ENCODE measurements around the gene PTPRK.
"Not testable (repeated sequence)": the region's sequence is repeated elsewhere in the genome, so short reads cannot be mapped to it uniquely, and the experiment has no call there.

PTPRK gene

GRCh38 chr6:127992144-127992543 lies 528.3 kb downstream of the PTPRK start:
- no peak for DNase-seq

- no peak for DNase-seq
These were observed 530.3 kb downstream of the PTPRK start for GRCh38 chr6:127990074-127990473.

- DNase-seq: no peak
These were observed 539.4 kb downstream of the PTPRK start for GRCh38 chr6:127980996-127981395.

- not testable (repeated sequence) for DNase-seq
These were observed 542.2 kb downstream of the PTPRK start for GRCh38 chr6:127978185-127978584.

GRCh38 chr6:127976796-127977195 lies 543.6 kb downstream of the PTPRK start:
- DNase-seq: no peak

GRCh38 chr6:127976111-127976510 lies 544.3 kb downstream of the PTPRK start:
- DNase-seq: no peak

GRCh38 chr6:127972815-127973214 lies 547.6 kb downstream of the PTPRK start:
- no peak for DNase-seq

GRCh38 chr6:127971945-127972391 lies 548.4 kb downstream of the PTPRK start:
- no peak for DNase-seq

GRCh38 chr6:127971386-127971785 lies 549.0 kb downstream of the PTPRK start:
- DNase-seq: no peak

- DNase-seq: no peak
These were observed 550.7 kb downstream of the PTPRK start for GRCh38 chr6:127969701-127970100.

- no peak for DNase-seq
These were observed 552.0 kb downstream of the PTPRK start for GRCh38 chr6:127968394-127968793.

- no peak for DNase-seq
These were observed 552.7 kb downstream of the PTPRK start for GRCh38 chr6:127967708-127968107.

GRCh38 chr6:127966616-127967015 lies 553.8 kb downstream of the PTPRK start:
- no peak for DNase-seq

GRCh38 chr6:127963495-127963894 lies 556.9 kb downstream of the PTPRK start:
- no peak for DNase-seq

GRCh38 chr6:127959869-127960268 lies 560.5 kb downstream of the PTPRK start:
- no peak for DNase-seq

- DNase-seq: no peak
These were observed 563.4 kb downstream of the PTPRK start for GRCh38 chr6:127956956-127957355.

- no peak for DNase-seq
These were observed 564.0 kb downstream of the PTPRK start for GRCh38 chr6:127956260-127956888.

GRCh38 chr6:127954082-127954481 lies 566.3 kb downstream of the PTPRK start:
- DNase-seq: no peak

GRCh38 chr6:127952831-127953230 lies 567.6 kb downstream of the PTPRK start:
- DNase-seq: no peak

GRCh38 chr6:127952176-127952575 lies 568.2 kb downstream of the PTPRK start:
- DNase-seq: no peak

GRCh38 chr6:127951172-127951917 lies 569.1 kb downstream of the PTPRK start:
- DNase-seq: no peak

GRCh38 chr6:127950566-127951145 lies 569.7 kb downstream of the PTPRK start:
- DNase-seq: no peak

GRCh38 chr6:127949251-127949650 lies 571.1 kb downstream of the PTPRK start:
- DNase-seq: peak; percentile 8

GRCh38 chr6:127946388-127946787 lies 574.0 kb downstream of the PTPRK start:
- no peak for DNase-seq

All from NCI-H1105 treated with DMSO at 0.1 percent for 48 hours (cell line).